ENCODE data around the gene CEP57L1.
A peak's percentile ranks its signal among the peaks of the same experiment; 100 is the strongest.
"Not testable (repeated sequence)": the region's sequence is repeated elsewhere in the genome, so short reads cannot be mapped to it uniquely, and the experiment has no call there.

The CEP57L1 gene

GRCh38 chr6:109187399-109188114 lies 92.2 kb downstream of the CEP57L1 start:
- Histone ChIP-seq H3K4me1 (ENCODE audit: insufficient read depth, insufficient read length) (no peaks in the 10 kb centered on the region), H3K9ac (ENCODE audit: insufficient read length, low read depth) (no peak overlapping the region), H3K4me3 (ENCODE audit: insufficient read length, low read depth) (no peak overlapping the region), H3K27me3 (ENCODE audit: insufficient read depth, insufficient read length) (no peaks in the 10 kb centered on the region), H3K9me3 (ENCODE audit: insufficient read depth, low read length) (peaks cover 10% of the 10 kb centered on the region; the same call in 1 of the 2 replicates), H3K36me3 (ENCODE audit: insufficient read depth, insufficient read length, low read length) (no peaks in the 10 kb centered on the region)
- peak; percentile 39 for DNase-seq (ENCODE audit: low read depth, low spot score)
- TF ChIP-seq YY1 (IDR thresholded peaks at IDR 0.05; ENCODE audit: insufficient read depth, insufficient read length) = no peak
- no peak for TF ChIP-seq SUZ12 (IDR thresholded peaks at IDR 0.05; ENCODE audit: extremely low read depth, insufficient read depth, insufficient read length)
- TF ChIP-seq ZNF274 (IDR thresholded peaks at IDR 0.05; ENCODE audit: low read depth, low read length) = no peak

- Histone ChIP-seq H3K4me3 (ENCODE audit: insufficient read length, low read depth) (no peak overlapping the region), H3K27me3 (ENCODE audit: insufficient read depth, insufficient read length) (no peaks in the 10 kb centered on the region), H3K36me3 (ENCODE audit: insufficient read depth, insufficient read length, low read length) (no peaks in the 10 kb centered on the region), H3K4me1 (ENCODE audit: insufficient read depth, insufficient read length) (no peaks in the 10 kb centered on the region), H3K9me3 (ENCODE audit: insufficient read depth, low read length) (peaks cover 10% of the 10 kb centered on the region; the same call in 1 of the 2 replicates), H3K9ac (ENCODE audit: insufficient read length, low read depth) (no peak overlapping the region)
- TF ChIP-seq SUZ12 (IDR thresholded peaks at IDR 0.05; ENCODE audit: extremely low read depth, insufficient read depth, insufficient read length) (no peak), YY1 (IDR thresholded peaks at IDR 0.05; ENCODE audit: insufficient read depth, insufficient read length) (no peak), ZNF274 (IDR thresholded peaks at IDR 0.05; ENCODE audit: low read depth, low read length) (no peak)
- DNase-seq (ENCODE audit: low read depth, low spot score) = no peak
These were observed 92.8 kb downstream of the CEP57L1 start for GRCh38 chr6:109188115-109188411.

GRCh38 chr6:109191368-109191767 lies 96.1 kb downstream of the CEP57L1 start:
- not testable (repeated sequence) for H3K4me3 ChIP-seq (ENCODE audit: insufficient read length, low read depth); H3K4me1 ChIP-seq (ENCODE audit: insufficient read depth, insufficient read length); H3K9ac ChIP-seq (ENCODE audit: insufficient read length, low read depth); DNase-seq (ENCODE audit: low read depth, low spot score); H3K36me3 ChIP-seq (ENCODE audit: insufficient read depth, insufficient read length, low read length); H3K27me3 ChIP-seq (ENCODE audit: insufficient read depth, insufficient read length)
- H3K9me3 ChIP-seq (ENCODE audit: insufficient read depth, low read length) = peaks cover 10% of the 10 kb centered on the region; the same call in 1 of the 2 replicates

GRCh38 chr6:109192865-109193264 lies 97.6 kb downstream of the CEP57L1 start:
- Histone ChIP-seq H3K27me3 (ENCODE audit: insufficient read depth, insufficient read length) (no peaks in the 10 kb centered on the region), H3K4me3 (ENCODE audit: insufficient read length, low read depth) (no peak overlapping the region), H3K9ac (ENCODE audit: insufficient read length, low read depth) (no peak overlapping the region), H3K9me3 (ENCODE audit: insufficient read depth, low read length) (peaks cover 10% of the 10 kb centered on the region; the same call in 1 of the 2 replicates), H3K4me1 (ENCODE audit: insufficient read depth, insufficient read length) (no peaks in the 10 kb centered on the region), H3K36me3 (ENCODE audit: insufficient read depth, insufficient read length, low read length) (no peaks in the 10 kb centered on the region)
- DNase-seq (ENCODE audit: low read depth, low spot score) = no peak
- TF ChIP-seq YY1 (IDR thresholded peaks at IDR 0.05; ENCODE audit: insufficient read depth, insufficient read length) (no peak), ZNF274 (IDR thresholded peaks at IDR 0.05; ENCODE audit: low read depth, low read length) (no peak), SUZ12 (IDR thresholded peaks at IDR 0.05; ENCODE audit: extremely low read depth, insufficient read depth, insufficient read length) (no peak)

GRCh38 chr6:109194880-109195279 lies 99.6 kb downstream of the CEP57L1 start:
- H3K4me3 ChIP-seq (ENCODE audit: insufficient read length, low read depth) = no peak overlapping the region
- H3K4me1 ChIP-seq (ENCODE audit: insufficient read depth, insufficient read length) = no peaks in the 10 kb centered on the region
- TF ChIP-seq SUZ12 (IDR thresholded peaks at IDR 0.05; ENCODE audit: extremely low read depth, insufficient read depth, insufficient read length) (no peak), YY1 (IDR thresholded peaks at IDR 0.05; ENCODE audit: insufficient read depth, insufficient read length) (no peak), ZNF274 (IDR thresholded peaks at IDR 0.05; ENCODE audit: low read depth, low read length) (no peak)
- no peaks in the 10 kb centered on the region for H3K27me3 ChIP-seq (ENCODE audit: insufficient read depth, insufficient read length)
- no peak for DNase-seq (ENCODE audit: low read depth, low spot score)
- H3K9ac ChIP-seq (ENCODE audit: insufficient read length, low read depth) = no peak overlapping the region
- peaks cover 10% of the 10 kb centered on the region; the same call in 1 of the 2 replicates for H3K9me3 ChIP-seq (ENCODE audit: insufficient read depth, low read length)
- no peaks in the 10 kb centered on the region for H3K36me3 ChIP-seq (ENCODE audit: insufficient read depth, insufficient read length, low read length)

GRCh38 chr6:109197061-109197460 lies 101.8 kb downstream of the CEP57L1 start:
- no peak for TF ChIP-seq YY1 (IDR thresholded peaks at IDR 0.05; ENCODE audit: insufficient read depth, insufficient read length)
- no peak for TF ChIP-seq SUZ12 (IDR thresholded peaks at IDR 0.05; ENCODE audit: extremely low read depth, insufficient read depth, insufficient read length)
- TF ChIP-seq ZNF274 (IDR thresholded peaks at IDR 0.05; ENCODE audit: low read depth, low read length) = no peak
- no peak for DNase-seq (ENCODE audit: low read depth, low spot score)
- Histone ChIP-seq H3K9ac (ENCODE audit: insufficient read length, low read depth) (no peak overlapping the region), H3K27me3 (ENCODE audit: insufficient read depth, insufficient read length) (no peaks in the 10 kb centered on the region), H3K36me3 (ENCODE audit: insufficient read depth, insufficient read length, low read length) (no peaks in the 10 kb centered on the region), H3K4me3 (ENCODE audit: insufficient read length, low read depth) (no peak overlapping the region), H3K4me1 (ENCODE audit: insufficient read depth, insufficient read length) (no peaks in the 10 kb centered on the region), H3K9me3 (ENCODE audit: insufficient read depth, low read length) (0 out of 2 replicates have a peak, but pooled peaks cover under 1% of the 10 kb centered on the region)

- Histone ChIP-seq H3K9me3 (ENCODE audit: insufficient read depth, low read length) (no peaks in the 10 kb centered on the region), H3K4me3 (ENCODE audit: insufficient read length, low read depth) (no peak overlapping the region), H3K4me1 (ENCODE audit: insufficient read depth, insufficient read length) (no peaks in the 10 kb centered on the region), H3K36me3 (ENCODE audit: insufficient read depth, insufficient read length, low read length) (no peaks in the 10 kb centered on the region), H3K27me3 (ENCODE audit: insufficient read depth, insufficient read length) (no peaks in the 10 kb centered on the region), H3K9ac (ENCODE audit: insufficient read length, low read depth) (no peak overlapping the region)
- DNase-seq (ENCODE audit: low read depth, low spot score) = no peak
- TF ChIP-seq ZNF274 (IDR thresholded peaks at IDR 0.05; ENCODE audit: low read depth, low read length) (no peak), YY1 (IDR thresholded peaks at IDR 0.05; ENCODE audit: insufficient read depth, insufficient read length) (no peak), SUZ12 (IDR thresholded peaks at IDR 0.05; ENCODE audit: extremely low read depth, insufficient read depth, insufficient read length) (no peak)
These were observed 107.3 kb downstream of the CEP57L1 start for GRCh38 chr6:109202409-109203264.
